ENCODE data around the gene STX1B.
"Not testable (repeated sequence)": the region's sequence is repeated elsewhere in the genome, so short reads cannot be mapped to it uniquely, and the experiment has no call there.

STX1B gene

DNA sequence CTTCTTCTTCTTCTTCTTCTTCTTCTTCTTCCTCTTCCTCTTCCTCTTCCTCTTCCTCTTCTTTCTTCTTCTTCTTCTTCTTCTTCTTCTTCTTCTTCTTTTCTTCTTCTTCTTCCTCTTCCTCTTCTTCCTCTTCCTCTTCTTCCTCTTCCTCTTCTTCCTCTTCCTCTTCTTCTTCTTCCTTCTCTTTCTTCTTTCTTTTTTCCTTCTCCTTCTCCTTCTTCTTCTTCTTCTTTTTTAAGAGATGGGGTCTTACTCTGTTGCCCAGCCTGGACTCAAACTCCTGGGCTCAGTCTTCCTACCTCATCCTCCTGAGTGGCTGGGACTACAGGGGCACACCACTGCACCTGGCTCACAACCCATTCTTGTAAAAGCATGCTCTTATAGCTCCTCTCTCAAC is 2.9 kb upstream of the STX1B start:
- H3K4me3 ChIP-seq (ENCODE audit: extremely low read depth, insufficient read depth, low read length, poor library complexity, severe bottlenecking); H3K9me3 ChIP-seq (ENCODE audit: control insufficient read depth, low read length); H3K27ac ChIP-seq (ENCODE audit: low read depth, low read length, severe bottlenecking); H3K36me3 ChIP-seq (ENCODE audit: control insufficient read depth, insufficient read depth, low read length); H3K4me1 ChIP-seq (ENCODE audit: control insufficient read depth, insufficient read depth, low read length, poor library complexity, severe bottlenecking): not testable (repeated sequence)

DNA sequence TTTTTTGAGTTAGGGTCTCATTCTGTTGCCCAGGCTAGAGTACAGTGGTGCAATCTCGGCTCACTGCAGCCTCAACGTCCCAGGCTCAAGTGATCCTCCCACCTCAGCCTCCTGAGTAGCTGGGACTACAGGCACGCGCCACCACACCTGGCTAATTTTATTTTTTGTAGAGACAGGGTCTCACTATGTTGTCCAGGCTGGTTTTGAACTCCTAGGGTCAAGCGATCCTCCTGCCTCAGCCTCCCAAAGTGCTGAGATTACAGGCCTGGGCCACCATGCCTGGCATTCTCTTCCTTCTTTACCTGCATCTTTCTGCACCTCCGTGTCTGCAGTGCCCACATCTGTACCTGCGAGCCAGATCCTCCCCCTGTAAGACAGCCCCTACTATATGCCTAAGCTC is 1.4 kb upstream of the STX1B start:
- H3K4me3 ChIP-seq (ENCODE audit: extremely low read depth, insufficient read depth, low read length, poor library complexity, severe bottlenecking); H3K9me3 ChIP-seq (ENCODE audit: control insufficient read depth, low read length); H3K36me3 ChIP-seq (ENCODE audit: control insufficient read depth, insufficient read depth, low read length); H3K4me1 ChIP-seq (ENCODE audit: control insufficient read depth, insufficient read depth, low read length, poor library complexity, severe bottlenecking); H3K27ac ChIP-seq (ENCODE audit: low read depth, low read length, severe bottlenecking): not testable (repeated sequence)
- WGBS, 2 experiments (ENCODE audit: insufficient coverage in 2 of 2) = 92 to 99% methylated on average over 7 of the region's 7 CpGs

DNA sequence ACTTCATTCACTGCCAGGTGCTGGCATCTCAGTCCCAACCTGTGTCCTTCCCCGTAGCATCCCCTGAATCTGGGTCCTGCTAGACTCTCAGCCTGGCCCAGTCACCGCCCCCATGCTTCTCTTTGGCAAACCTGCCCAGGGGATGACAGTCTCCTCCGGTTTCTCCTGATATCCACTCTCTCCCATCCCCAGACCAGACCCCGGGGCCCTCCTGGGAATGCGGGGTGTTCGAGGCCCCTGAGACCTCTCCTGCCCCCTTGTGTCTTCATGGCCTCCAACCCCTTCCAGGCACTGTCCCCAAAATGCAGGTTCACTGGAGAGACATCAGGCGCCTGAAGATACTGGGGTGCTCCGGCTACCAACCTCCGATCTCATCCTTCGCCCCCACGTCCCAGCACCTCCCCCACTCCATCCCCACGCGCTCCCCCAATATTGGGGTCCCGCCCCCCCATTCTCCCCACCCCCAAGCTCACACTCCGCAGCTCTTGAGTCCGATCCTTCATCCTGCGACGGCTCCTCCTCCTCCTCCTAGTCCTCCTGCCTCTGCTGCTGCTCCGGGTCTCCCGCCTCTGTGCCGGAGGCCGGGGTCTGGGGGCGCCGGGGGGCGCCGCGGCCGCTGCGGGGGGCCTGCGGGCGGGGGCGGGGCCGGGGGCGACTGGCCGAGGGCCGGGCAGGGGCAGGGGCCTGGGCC is 399 bp downstream of the STX1B start:
- 46 to 51% methylated on average over 9 to 12 of the region's 36 CpGs for WGBS, 2 experiments (ENCODE audit: insufficient coverage in 2 of 2)
- Histone ChIP-seq H3K4me1 (ENCODE audit: control insufficient read depth, insufficient read depth, low read length, poor library complexity, severe bottlenecking) (peaks cover 17% of the 10 kb centered on the region), H3K36me3 (ENCODE audit: control insufficient read depth, insufficient read depth, low read length) (no peaks in the 10 kb centered on the region), H3K9me3 (ENCODE audit: control insufficient read depth, low read length) (no peaks in the 10 kb centered on the region), H3K27ac (ENCODE audit: low read depth, low read length, severe bottlenecking) (no peak overlapping the region), H3K4me3 (ENCODE audit: extremely low read depth, insufficient read depth, low read length, poor library complexity, severe bottlenecking) (peak overlapping the region; percentile 34)

DNA sequence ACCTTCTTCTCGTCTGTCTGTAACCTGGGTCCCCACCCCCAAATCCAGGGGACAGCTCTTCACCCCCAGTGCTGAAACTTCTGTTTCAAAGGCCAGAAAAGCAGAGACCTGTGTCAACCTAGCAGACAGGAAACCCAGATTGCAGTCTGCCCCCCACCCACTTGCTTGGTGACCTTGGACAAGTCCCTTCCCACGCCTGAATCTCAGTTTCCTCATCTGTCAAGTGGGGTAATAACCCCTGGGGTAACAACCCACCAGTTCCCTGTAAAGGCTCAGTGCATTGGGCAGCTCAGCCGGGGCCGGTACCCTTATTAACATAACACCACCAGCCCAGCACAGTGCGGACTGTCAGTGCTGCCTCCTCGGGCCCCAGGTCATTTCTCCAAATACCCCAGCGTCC is 1.3 kb downstream of the STX1B start:
- Histone ChIP-seq H3K36me3 (ENCODE audit: control insufficient read depth, insufficient read depth, low read length) (no peaks in the 10 kb centered on the region), H3K4me1 (ENCODE audit: control insufficient read depth, insufficient read depth, low read length, poor library complexity, severe bottlenecking) (peaks cover 17% of the 10 kb centered on the region), H3K4me3 (ENCODE audit: extremely low read depth, insufficient read depth, low read length, poor library complexity, severe bottlenecking) (no peak overlapping the region), H3K27ac (ENCODE audit: low read depth, low read length, severe bottlenecking) (no peak overlapping the region), H3K9me3 (ENCODE audit: control insufficient read depth, low read length) (no peaks in the 10 kb centered on the region)
- WGBS, 2 experiments (ENCODE audit: insufficient coverage in 2 of 2) = 64 to 77% methylated on average over 4 to 5 of the region's 7 CpGs

DNA sequence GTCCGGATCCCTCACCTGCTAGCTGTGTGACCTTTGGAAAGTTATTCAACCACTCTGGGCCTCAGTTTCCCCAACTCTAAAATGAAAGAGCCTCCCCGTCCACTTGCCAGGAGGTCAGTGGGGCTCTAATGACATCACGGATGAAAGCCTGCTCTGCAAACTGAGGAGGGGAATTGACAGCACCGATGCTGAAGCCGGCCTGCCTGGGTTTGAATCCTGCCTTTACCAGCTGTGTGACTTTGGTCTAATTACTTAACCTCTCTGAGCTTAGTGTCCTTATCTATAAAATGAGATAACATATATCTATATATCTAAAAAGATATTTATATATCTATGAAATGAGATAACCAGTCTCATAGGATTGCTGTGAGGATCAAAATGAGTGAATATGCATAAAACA is 1.9 kb downstream of the STX1B start:
- H3K4me1 ChIP-seq (ENCODE audit: control insufficient read depth, insufficient read depth, low read length, poor library complexity, severe bottlenecking) = peaks cover 17% of the 10 kb centered on the region
- H3K4me3 ChIP-seq (ENCODE audit: extremely low read depth, insufficient read depth, low read length, poor library complexity, severe bottlenecking) = no peak overlapping the region
- no peaks in the 10 kb centered on the region for H3K9me3 ChIP-seq (ENCODE audit: control insufficient read depth, low read length)
- WGBS, 2 experiments (ENCODE audit: insufficient coverage in 2 of 2) = 83 to 91% methylated on average over 5 of the region's 5 CpGs
- H3K27ac ChIP-seq (ENCODE audit: low read depth, low read length, severe bottlenecking) = no peak overlapping the region
- H3K36me3 ChIP-seq (ENCODE audit: control insufficient read depth, insufficient read depth, low read length) = no peaks in the 10 kb centered on the region

DNA sequence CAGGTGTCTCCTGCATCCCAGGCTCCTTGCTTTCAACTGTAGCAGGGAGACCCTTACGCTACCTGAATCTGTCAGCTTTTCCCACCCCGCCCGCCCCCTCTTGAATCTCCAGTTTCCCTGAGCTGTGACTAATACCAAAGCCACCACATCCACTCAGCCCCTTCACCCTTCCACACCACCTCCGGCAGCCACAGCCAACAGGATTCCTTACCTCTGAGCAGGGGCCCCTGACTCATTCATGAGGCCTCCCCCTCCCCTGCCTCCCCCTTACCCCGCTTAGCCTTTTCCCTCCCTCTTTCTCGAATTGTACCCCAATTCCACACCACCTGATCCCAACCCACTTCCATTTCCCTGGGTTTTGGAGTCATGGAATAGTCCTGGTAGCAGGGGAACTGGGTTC is 2.3 kb downstream of the STX1B start:
- H3K36me3 ChIP-seq (ENCODE audit: control insufficient read depth, insufficient read depth, low read length) = no peaks in the 10 kb centered on the region
- no peak overlapping the region for H3K27ac ChIP-seq (ENCODE audit: low read depth, low read length, severe bottlenecking)
- WGBS, 2 experiments (ENCODE audit: insufficient coverage in 2 of 2) = 38% methylated on average over 2 of the region's 6 CpGs

DNA sequence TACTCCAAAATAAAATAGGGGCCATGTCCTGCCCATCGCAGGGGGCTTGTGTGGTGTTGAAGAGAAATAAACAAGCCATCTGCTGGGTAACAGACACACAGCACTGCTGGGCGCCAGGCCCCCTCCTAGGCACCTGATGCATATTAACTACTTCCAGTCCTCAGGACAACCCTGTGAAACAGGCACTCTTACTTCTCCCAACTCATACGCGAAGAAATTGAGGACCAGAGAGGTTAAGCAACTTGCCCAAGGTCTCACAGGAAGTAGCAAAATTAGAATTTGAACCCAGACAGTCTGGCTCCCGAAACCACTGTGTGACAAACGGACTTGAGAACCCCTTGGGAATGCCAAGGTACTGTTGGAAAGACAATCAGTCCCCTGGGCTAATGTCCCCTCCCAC is 2.8 kb downstream of the STX1B start:
- H3K36me3 ChIP-seq (ENCODE audit: control insufficient read depth, insufficient read depth, low read length) = no peaks in the 10 kb centered on the region
- 68 to 69% methylated on average over 5 to 6 of the region's 6 CpGs for WGBS, 2 experiments (ENCODE audit: insufficient coverage in 2 of 2)
- no peak overlapping the region for H3K27ac ChIP-seq (ENCODE audit: low read depth, low read length, severe bottlenecking)

More for the DNA sequence above, 2.3 kb downstream of the STX1B start:
- H3K9me3 ChIP-seq (ENCODE audit: control insufficient read depth, low read length) = no peaks in the 10 kb centered on the region
- peaks cover 17% of the 10 kb centered on the region for H3K4me1 ChIP-seq (ENCODE audit: control insufficient read depth, insufficient read depth, low read length, poor library complexity, severe bottlenecking)
- H3K4me3 ChIP-seq (ENCODE audit: extremely low read depth, insufficient read depth, low read length, poor library complexity, severe bottlenecking) = no peak overlapping the region

DNA sequence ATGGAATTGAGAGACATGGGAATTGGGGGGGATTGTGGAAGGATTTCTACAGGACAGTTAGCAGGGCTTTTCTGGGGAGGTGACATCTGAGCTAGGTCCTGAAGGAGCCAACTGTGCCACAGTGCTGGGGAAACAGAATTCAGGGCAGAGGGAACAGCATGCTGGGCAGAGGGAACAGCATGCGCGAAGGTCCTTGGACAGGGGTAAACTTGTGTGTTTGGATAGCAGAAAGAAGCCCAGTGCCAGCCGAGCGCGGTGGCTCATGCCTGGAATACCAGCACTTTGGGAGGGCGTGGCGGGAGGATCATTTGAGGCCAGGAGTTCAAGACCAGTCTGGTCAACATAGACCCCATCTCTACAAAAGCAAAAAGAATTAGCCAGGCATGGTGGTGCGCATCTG is 3.8 kb downstream of the STX1B start:
- Histone ChIP-seq H3K36me3 (ENCODE audit: control insufficient read depth, insufficient read depth, low read length) (no peaks in the 10 kb centered on the region), H3K9me3 (ENCODE audit: control insufficient read depth, low read length) (no peaks in the 10 kb centered on the region), H3K4me3 (ENCODE audit: extremely low read depth, insufficient read depth, low read length, poor library complexity, severe bottlenecking) (no peak overlapping the region), H3K27ac (ENCODE audit: low read depth, low read length, severe bottlenecking) (no peak overlapping the region), H3K4me1 (ENCODE audit: control insufficient read depth, insufficient read depth, low read length, poor library complexity, severe bottlenecking) (peaks cover 17% of the 10 kb centered on the region)
- WGBS, 2 experiments (ENCODE audit: insufficient coverage in 2 of 2) = 86 to 89% methylated on average over 7 to 8 of the region's 8 CpGs

More for the DNA sequence above, 2.8 kb downstream of the STX1B start:
- H3K4me3 ChIP-seq (ENCODE audit: extremely low read depth, insufficient read depth, low read length, poor library complexity, severe bottlenecking) = no peak overlapping the region
- no peaks in the 10 kb centered on the region for H3K9me3 ChIP-seq (ENCODE audit: control insufficient read depth, low read length)
- H3K4me1 ChIP-seq (ENCODE audit: control insufficient read depth, insufficient read depth, low read length, poor library complexity, severe bottlenecking) = peaks cover 17% of the 10 kb centered on the region

DNA sequence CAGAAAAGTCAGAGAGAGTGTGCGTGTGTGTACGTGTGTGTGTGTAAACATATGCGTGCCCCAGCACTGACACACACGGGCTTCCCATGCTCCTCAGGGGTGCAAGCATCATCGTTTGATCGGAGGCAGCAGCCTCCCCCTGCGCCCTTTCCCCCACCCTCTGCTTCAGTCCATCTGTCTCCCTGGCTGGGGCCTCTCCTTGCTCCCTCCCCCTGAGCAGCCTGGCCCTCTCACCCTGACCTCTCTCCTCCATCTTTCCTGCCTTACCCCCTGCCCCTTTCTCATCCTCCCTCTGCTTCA is 4.4 kb downstream of the STX1B start:
- no peak overlapping the region for H3K27ac ChIP-seq (ENCODE audit: low read depth, low read length, severe bottlenecking)
- WGBS, 2 experiments (ENCODE audit: insufficient coverage in 2 of 2) = 68 to 74% methylated on average over 6 to 7 of the region's 7 CpGs
- peaks cover 17% of the 10 kb centered on the region for H3K4me1 ChIP-seq (ENCODE audit: control insufficient read depth, insufficient read depth, low read length, poor library complexity, severe bottlenecking)

DNA sequence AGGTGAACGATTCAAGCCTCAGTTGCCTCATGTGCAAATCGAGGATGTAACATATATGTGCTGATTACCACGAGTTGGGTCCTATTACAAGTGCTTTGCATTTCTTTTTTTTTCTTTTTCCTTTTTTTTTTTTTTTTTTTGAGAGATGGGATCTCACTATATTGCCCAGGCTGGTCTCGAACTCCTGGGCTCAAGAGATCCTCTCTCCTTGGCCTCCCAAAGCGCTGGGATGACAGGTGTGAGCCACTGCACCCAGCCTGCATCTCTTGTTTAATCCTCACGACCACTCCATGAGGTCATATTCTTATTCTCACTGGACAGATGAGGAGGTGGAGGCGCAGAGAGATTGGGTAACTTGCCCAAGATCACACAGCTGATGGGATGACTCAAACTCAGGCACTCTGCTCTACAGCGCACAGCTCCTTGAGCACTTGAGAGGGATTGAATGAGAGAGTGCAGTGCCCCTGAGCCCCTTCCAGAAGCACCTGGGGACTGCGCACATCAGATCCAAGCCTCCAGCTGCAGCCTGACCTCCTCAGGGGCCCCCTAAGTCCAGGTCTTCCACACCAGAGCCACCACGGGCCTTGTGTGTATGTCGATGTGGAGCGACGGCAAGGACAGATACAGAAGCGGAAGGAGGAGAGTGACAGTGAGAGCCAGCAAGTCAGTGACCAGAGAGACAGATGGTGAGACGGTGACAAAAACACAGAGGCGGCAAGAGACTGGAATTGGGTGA is 4.9 kb downstream of the STX1B start:
- WGBS, 2 experiments (ENCODE audit: insufficient coverage in 2 of 2) = 83 to 87% methylated on average over 10 to 12 of the region's 16 CpGs
- Histone ChIP-seq H3K36me3 (ENCODE audit: control insufficient read depth, insufficient read depth, low read length) (no peaks in the 10 kb centered on the region), H3K27ac (ENCODE audit: low read depth, low read length, severe bottlenecking) (no peak overlapping the region)

More for the DNA sequence above, 4.4 kb downstream of the STX1B start:
- H3K36me3 ChIP-seq (ENCODE audit: control insufficient read depth, insufficient read depth, low read length) = no peaks in the 10 kb centered on the region
- no peak overlapping the region for H3K4me3 ChIP-seq (ENCODE audit: extremely low read depth, insufficient read depth, low read length, poor library complexity, severe bottlenecking)
- no peaks in the 10 kb centered on the region for H3K9me3 ChIP-seq (ENCODE audit: control insufficient read depth, low read length)

DNA sequence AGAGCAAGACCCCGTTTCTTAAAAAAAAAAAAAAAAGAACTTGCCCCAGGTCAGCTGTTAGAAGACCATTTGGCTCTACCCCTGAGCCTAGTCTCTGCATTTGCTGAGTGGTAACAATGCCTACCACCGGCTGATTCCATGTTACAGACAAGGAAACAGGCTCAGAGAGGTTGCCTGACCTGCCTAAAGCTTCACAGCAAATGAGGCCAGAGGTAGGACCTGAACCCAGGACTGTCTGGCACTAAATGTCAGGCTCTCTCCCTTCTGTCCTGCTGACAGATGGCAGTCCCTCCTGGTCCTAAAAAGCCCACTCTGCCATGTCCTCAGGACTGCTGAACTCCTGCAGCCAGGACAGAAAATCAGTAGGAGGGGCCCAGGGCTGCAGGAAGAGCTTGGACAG is 5.8 kb downstream of the STX1B start:
- H3K36me3 ChIP-seq (ENCODE audit: control insufficient read depth, insufficient read depth, low read length) = no peaks in the 10 kb centered on the region
- 80 to 96% methylated on average over 2 of the region's 2 CpGs for WGBS, 2 experiments (ENCODE audit: insufficient coverage in 2 of 2)

More for the DNA sequence above, 4.9 kb downstream of the STX1B start:
- H3K9me3 ChIP-seq (ENCODE audit: control insufficient read depth, low read length) = no peaks in the 10 kb centered on the region
- no peak overlapping the region for H3K4me3 ChIP-seq (ENCODE audit: extremely low read depth, insufficient read depth, low read length, poor library complexity, severe bottlenecking)
- H3K4me1 ChIP-seq (ENCODE audit: control insufficient read depth, insufficient read depth, low read length, poor library complexity, severe bottlenecking) = peaks cover 17% of the 10 kb centered on the region

More for the DNA sequence above, 5.8 kb downstream of the STX1B start:
- no peaks in the 10 kb centered on the region for H3K9me3 ChIP-seq (ENCODE audit: control insufficient read depth, low read length)
- peaks cover 17% of the 10 kb centered on the region for H3K4me1 ChIP-seq (ENCODE audit: control insufficient read depth, insufficient read depth, low read length, poor library complexity, severe bottlenecking)
- H3K27ac ChIP-seq (ENCODE audit: low read depth, low read length, severe bottlenecking) = no peak overlapping the region
- H3K4me3 ChIP-seq (ENCODE audit: extremely low read depth, insufficient read depth, low read length, poor library complexity, severe bottlenecking) = no peak overlapping the region
